ENCODE measurements around the gene STMN3.
A peak's percentile ranks its signal among the peaks of the same experiment; 100 is the strongest.
"Not testable (repeated sequence)": the region's sequence is repeated elsewhere in the genome, so short reads cannot be mapped to it uniquely, and the experiment has no call there.

Gene STMN3

DNA sequence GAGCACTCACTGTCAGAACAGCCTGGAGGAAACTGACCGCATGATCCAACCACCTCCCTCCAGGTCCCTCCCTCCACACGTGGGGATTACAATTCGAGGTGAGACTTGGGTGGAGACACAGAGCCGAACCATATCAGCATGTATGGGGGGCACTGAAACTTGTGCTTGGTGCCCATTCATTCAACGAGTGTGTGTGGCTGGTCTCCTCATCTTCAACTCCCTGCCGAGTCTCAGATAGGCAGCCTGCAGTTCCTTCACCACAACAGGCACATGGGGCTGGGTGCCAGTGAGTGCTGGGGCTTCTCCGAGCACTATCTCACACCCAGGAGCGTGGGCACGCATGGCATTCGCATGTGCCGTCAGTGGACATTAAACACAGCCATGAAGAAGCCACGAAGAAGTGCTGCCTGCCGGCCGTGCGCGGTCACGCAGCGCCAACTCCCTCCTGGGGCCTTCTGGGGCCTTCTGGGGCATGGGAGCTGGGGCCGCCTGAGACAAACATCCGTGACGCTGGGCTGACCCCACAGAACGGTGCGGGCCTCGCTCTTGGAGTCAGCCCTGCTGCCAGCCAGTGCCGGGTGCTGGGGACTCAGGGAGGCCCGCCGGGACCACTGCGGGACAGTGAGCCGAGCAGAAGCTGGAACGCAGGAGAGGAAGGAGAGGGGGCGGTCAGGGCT lies 4.2 kb upstream of the STMN3 start:
- peak overlapping the region; percentile 86 for H3K27ac ChIP-seq
- no peak for TF ChIP-seq ZFX (IDR thresholded peaks at IDR 0.05; ENCODE audit: borderline replicate concordance)
- TF ChIP-seq CTCF (IDR thresholded peaks at IDR 0.05), result no peak

GRCh38 chr20:63656451-63656850 lies 3.2 kb upstream of the STMN3 start:
- TF ChIP-seq ZFX (IDR thresholded peaks at IDR 0.05; ENCODE audit: borderline replicate concordance), result no peak
- TF ChIP-seq CTCF (IDR thresholded peaks at IDR 0.05), result no peak
- H3K27ac ChIP-seq, result peak overlapping the region; percentile 86; the same call in 1 of the 2 replicates

DNA sequence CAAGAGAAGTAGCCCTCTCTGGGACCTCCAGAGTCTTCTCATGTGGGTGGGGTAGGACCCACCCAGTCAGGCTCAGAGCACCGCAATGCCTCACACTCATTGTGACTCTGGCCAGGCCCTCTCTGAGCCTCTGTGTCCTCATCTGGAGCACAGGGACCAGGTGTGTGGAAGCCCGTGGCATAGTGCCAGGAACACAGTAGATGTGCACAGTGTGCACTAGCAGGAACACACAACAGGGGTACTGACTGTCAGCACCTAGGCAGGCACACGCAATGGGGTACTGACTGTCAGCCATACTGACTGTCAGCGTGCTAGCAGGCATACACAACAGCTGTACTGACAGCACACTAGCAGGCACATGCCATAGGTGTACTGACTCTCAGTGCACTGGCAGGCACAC lies 2.0 kb upstream of the STMN3 start:
- H3K27ac ChIP-seq, result peak overlapping the region; percentile 87; the same call in 1 of the 2 replicates
- TF ChIP-seq ZFX (IDR thresholded peaks at IDR 0.05; ENCODE audit: borderline replicate concordance) (no peak), CTCF (IDR thresholded peaks at IDR 0.05) (no peak)

DNA sequence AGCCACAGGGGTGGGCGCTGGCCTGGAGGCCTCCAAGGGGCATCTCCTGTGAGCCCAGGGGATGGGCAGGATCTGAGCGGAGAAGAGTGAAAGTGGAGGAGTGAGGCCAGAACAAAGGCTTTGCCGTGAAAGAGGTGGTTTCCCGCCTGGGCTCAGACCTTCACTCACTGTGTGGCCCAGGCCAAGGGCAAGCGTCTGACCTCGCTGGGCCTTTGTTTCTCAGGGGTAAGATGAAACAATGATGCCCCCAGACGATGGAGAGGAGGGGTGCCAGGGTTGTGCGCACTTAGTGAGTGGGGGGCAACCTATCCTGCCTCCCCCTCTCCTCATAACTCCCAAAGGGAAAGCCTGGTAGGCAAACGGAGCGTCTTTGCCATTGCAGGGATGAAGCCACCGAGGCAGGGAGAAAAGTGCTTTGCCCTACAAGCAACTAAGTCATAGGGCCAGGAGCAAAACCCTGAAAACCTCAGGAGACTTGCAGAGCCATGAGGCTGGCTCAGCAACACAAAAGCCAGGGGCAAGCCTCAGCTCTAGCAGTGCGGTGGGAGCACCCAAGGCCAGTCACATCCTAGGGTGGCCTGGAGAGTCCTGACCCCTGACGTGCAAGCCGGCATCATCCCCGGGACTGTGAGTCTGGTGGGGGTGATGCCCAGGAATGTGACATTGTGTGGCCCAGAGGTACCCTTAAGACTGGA lies 897 bp upstream of the STMN3 start:
- TF ChIP-seq ZFX (IDR thresholded peaks at IDR 0.05; ENCODE audit: borderline replicate concordance) (no peak), CTCF (IDR thresholded peaks at IDR 0.05) (no peak)
- H3K27ac ChIP-seq, result peak overlapping the region; percentile 87

GRCh38 chr20:63652192-63652980 lies 838 bp downstream of the STMN3 start:
- peak overlapping the region; percentile 87 for H3K27ac ChIP-seq

GRCh38 chr20:63651942-63652191 lies 1.4 kb downstream of the STMN3 start:
- TF ChIP-seq CTCF (IDR thresholded peaks at IDR 0.05), result no peak
- no peak for TF ChIP-seq ZFX (IDR thresholded peaks at IDR 0.05; ENCODE audit: borderline replicate concordance)
- peak overlapping the region; percentile 87 for H3K27ac ChIP-seq

More at GRCh38 chr20:63652192-63652980, 838 bp downstream of the STMN3 start:
- no peak for TF ChIP-seq ZFX (IDR thresholded peaks at IDR 0.05; ENCODE audit: borderline replicate concordance)
- TF ChIP-seq CTCF (IDR thresholded peaks at IDR 0.05), result no peak

DNA sequence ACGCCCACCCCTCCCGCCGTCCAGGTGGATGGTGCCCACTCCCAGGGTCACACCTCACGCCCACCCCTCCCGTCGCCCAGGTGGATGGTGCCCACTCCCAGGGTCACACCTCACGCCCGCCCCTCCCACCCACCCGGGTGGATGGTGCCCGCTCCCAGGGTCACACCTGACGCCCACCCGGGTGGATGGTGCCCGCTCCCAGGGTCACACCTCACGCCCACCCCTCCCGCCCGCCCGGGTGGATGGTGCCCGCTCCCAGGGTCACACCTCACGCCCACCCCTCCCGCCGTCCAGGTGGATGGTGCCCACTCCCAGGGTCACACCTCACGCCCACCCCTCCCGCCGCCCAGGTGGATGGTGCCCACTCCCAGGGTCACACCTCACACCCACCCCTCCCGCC lies 2.7 kb downstream of the STMN3 start:
- H3K27ac ChIP-seq, result not testable (repeated sequence)
